HEK293T (cell line): ENCODE results near the gene WBP2.

ENCODE experiments used
- CTCF ChIA-PET: fragments of 350-600 bp; formaldehyde crosslinking; extraction: SDS; loops from one replicate; lab custom pipeline; 2021; ENCODE audit warnings: antibody characterized with exemption, inconsistent platforms; lab: Yijun Ruan, JAX
- POLR2A ChIA-PET: fragments of 350-600 bp; formaldehyde crosslinking; extraction: SDS; loops from one replicate; lab custom pipeline; 2020; ENCODE audit warnings: antibody characterized with exemption, inconsistent platforms; lab: Yijun Ruan, JAX
- DNase-seq: peaks from one replicate; pipeline ENCODE4 v3.0.0; 2012; ENCODE audit warnings: mixed read lengths; ENCODE audit errors: extremely low spot score
- ARNT ChIP-seq: fragments of 450-650 bp; IDR thresholded peaks from 2 replicates; pipeline ENCODE4 v1.6.1; 2017; ENCODE audit warnings: mild to moderate bottlenecking
- BHLHE40 ChIP-seq: fragments of 450-650 bp; IDR thresholded peaks from 2 replicates; pipeline ENCODE4 v1.6.1; 2016; ENCODE audit warnings: mild to moderate bottlenecking, moderate library complexity, borderline replicate concordance
- CTBP1 ChIP-seq: fragments of 450-650 bp; IDR thresholded peaks from 2 replicates; pipeline ENCODE4 v1.6.1; 2016; ENCODE audit warnings: borderline replicate concordance
- ELF4 ChIP-seq: fragments of 450-650 bp; IDR thresholded peaks from 2 replicates; pipeline ENCODE4 v1.6.1; 2017; ENCODE audit warnings: antibody characterized with exemption
- FOXA1 ChIP-seq: fragments of 450-650 bp; IDR thresholded peaks from 2 replicates; pipeline ENCODE4 v1.6.1; 2016; ENCODE audit warnings: mild to moderate bottlenecking
- FOXK2 ChIP-seq: fragments of 450-650 bp; IDR thresholded peaks from 2 replicates; pipeline ENCODE4 v1.6.1; 2016; ENCODE audit warnings: mild to moderate bottlenecking
- FOXM1 ChIP-seq: fragments of 450-650 bp; IDR thresholded peaks from 2 replicates; pipeline ENCODE4 v1.6.1; 2017; ENCODE audit warnings: mild to moderate bottlenecking, borderline replicate concordance
- HDGF ChIP-seq: fragments of 450-650 bp; IDR thresholded peaks from 2 replicates; pipeline ENCODE4 v1.6.1; 2017; ENCODE audit warnings: antibody characterized with exemption, borderline replicate concordance
- L3MBTL2 ChIP-seq: fragments of 450-650 bp; conservative IDR thresholded peaks from 2 replicates; pipeline ENCODE4 v1.6.1; 2016; ENCODE audit warnings: mild to moderate bottlenecking
- LEF1 ChIP-seq: fragments of 450-650 bp; IDR thresholded peaks from 2 replicates; pipeline ENCODE4 v1.6.1; 2017; ENCODE audit warnings: mild to moderate bottlenecking, borderline replicate concordance
- NFRKB ChIP-seq: fragments of 450-650 bp; IDR thresholded peaks from 2 replicates; pipeline ENCODE4 v1.6.1; 2016; ENCODE audit warnings: mild to moderate bottlenecking, moderate library complexity
- PKNOX1 ChIP-seq: fragments of 450-650 bp; IDR thresholded peaks from 2 replicates; pipeline ENCODE4 v1.6.1; 2016
- SP1 ChIP-seq: fragments of 450-650 bp; IDR thresholded peaks from 2 replicates; pipeline ENCODE4 v1.6.1; 2017
- SUZ12 ChIP-seq: fragments of 450-650 bp; IDR thresholded peaks from 2 replicates; pipeline ENCODE4 v1.6.1; 2016; ENCODE audit warnings: mild to moderate bottlenecking
- TARDBP ChIP-seq: fragments of 450-650 bp; IDR thresholded peaks from 2 replicates; pipeline ENCODE4 v1.6.1; 2016
- ZNF384 ChIP-seq: fragments of 450-650 bp; IDR thresholded peaks from 2 replicates; pipeline ENCODE4 v1.6.1; 2016

WBP2 gene

GRCh38 chr17:75899353-75899752 lies 44.2 kb upstream of the WBP2 start:
- ChIA-PET POLR2A (interaction anchor here (0.9 to 1.7 kb wide), 2 partner anchors 42 to 44 kb away, joined by 3 to 8 read pairs; partner anchors contain the start of gene WBP2), CTCF (interaction anchor here (0.9 kb wide), 1 partner anchor 22 kb away, joined by 4 read pairs; no protein-coding TSS in a partner anchor)
- no peak for DNase-seq
- TF ChIP-seq LEF1, result no peak
- no peak for TF ChIP-seq L3MBTL2
- TF ChIP-seq ELF4, result no peak
- TF ChIP-seq FOXA1, result no peak
- no peak for TF ChIP-seq PKNOX1
- no peak for TF ChIP-seq SUZ12
- TF ChIP-seq CTBP1, result no peak
- no peak for TF ChIP-seq BHLHE40
- TF ChIP-seq FOXM1, result no peak
- no peak for TF ChIP-seq NFRKB
- no peak for TF ChIP-seq TARDBP
- no peak for TF ChIP-seq ZNF384
- no peak for TF ChIP-seq SP1
- TF ChIP-seq ARNT, result no peak
- no peak for TF ChIP-seq HDGF
- no peak for TF ChIP-seq FOXK2

GRCh38 chr17:75898791-75899190 lies 43.7 kb upstream of the WBP2 start:
- no peak for TF ChIP-seq BHLHE40
- no peak for TF ChIP-seq FOXA1
- no peak for TF ChIP-seq PKNOX1
- ChIA-PET POLR2A (interaction anchor here (0.7 to 1.9 kb wide), 6 partner anchors 9 to 109 kb away, joined by 3 to 8 read pairs (median 4); partner anchors contain the start of gene WBP2), CTCF (no interaction called here)
- DNase-seq, result no peak

- ChIA-PET POLR2A (interaction anchor here (0.7 to 2.8 kb wide), 9 partner anchors 10 to 110 kb away, joined by 3 to 24 read pairs (median 4); partner anchors contain the start of gene WBP2), CTCF (interaction anchor here (0.9 kb wide), 1 partner anchor 37 kb away, joined by 3 read pairs; no protein-coding TSS in a partner anchor)
- TF ChIP-seq L3MBTL2 (no peak), NFRKB (no peak), SP1 (no peak), ELF4 (no peak), FOXK2 (no peak), FOXA1 (no peak), FOXM1 (no peak), TARDBP (no peak), ARNT (no peak), LEF1 (no peak), ZNF384 (no peak), BHLHE40 (no peak), HDGF (no peak), CTBP1 (no peak), SUZ12 (no peak), PKNOX1 (no peak)
- no peak for DNase-seq
Observed at GRCh38 chr17:75898065-75898464, 42.9 kb upstream of the WBP2 start.

- ChIA-PET CTCF (interaction anchor here (0.8 to 1.2 kb wide), 3 partner anchors 8 to 41 kb away, joined by 3 to 4 read pairs (median 3); partner anchors contain the start of gene MRPL38), POLR2A (interaction anchor here (0.7 to 2.8 kb wide), 16 partner anchors 8 to 668 kb away, joined by 3 to 24 read pairs (median 4); partner anchors contain the start of genes FBF1, MRPL38, TRIM47 and WBP2)
- TF ChIP-seq BHLHE40, result no peak
- no peak for DNase-seq
Observed at GRCh38 chr17:75897160-75898019, 42.3 kb upstream of the WBP2 start.

- CTCF ChIA-PET, result interaction anchor here (0.5 to 1.9 kb wide), 7 partner anchors 9 to 285 kb away, joined by 3 to 13 read pairs (median 3); partner anchors contain the start of gene MRPL38
- DNase-seq, result peak; percentile 88
- TF ChIP-seq FOXA1 (no peak), LEF1 (peak; percentile 36; the same call in 1 of the 2 replicates), ELF4 (peak; percentile 27; the same call in 1 of the 2 replicates)
- POLR2A ChIA-PET, result interaction anchor here (0.6 to 2.8 kb wide), 20 partner anchors 8 to 798 kb away, joined by 3 to 24 read pairs (median 4); partner anchors contain the start of genes FBF1, MRPL38, TRIM47 and WBP2
Observed at GRCh38 chr17:75896415-75897159, 41.5 kb upstream of the WBP2 start, which contains the start of gene TRIM65. TRIM65 (minus strand) TSS chr17:75896951; CDS start chr17:75896937, 14 bp downstream.
